ENCODE measurements around the gene PPP2R1B.

The PPP2R1B gene

DNA sequence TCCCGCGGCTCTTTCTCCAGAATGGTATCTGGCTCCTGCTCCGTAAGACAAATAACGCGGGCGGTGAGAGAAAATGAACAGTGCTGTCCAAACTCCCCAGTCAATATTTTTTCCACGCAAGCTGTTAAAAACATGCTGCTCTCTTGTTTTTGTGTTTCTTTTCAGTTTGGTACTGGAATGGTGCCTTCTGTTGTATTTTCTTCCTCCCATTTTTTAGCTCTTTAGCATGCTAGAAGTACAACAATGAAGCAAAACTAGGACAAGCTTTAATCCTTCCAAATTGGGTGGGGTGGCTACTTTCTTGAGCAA is 599 bp upstream of the PPP2R1B start:
- no peak overlapping the region for H3K23ac ChIP-seq (ENCODE audit: low read length in 2 of 2)
- H3K27ac ChIP-seq (ENCODE audit: low read length, poor library complexity, severe bottlenecking), result peak overlapping the region; percentile 79
- H3K4me1 ChIP-seq (ENCODE audit: control insufficient read depth, insufficient read depth, low read depth, low read length), result no peaks in the 10 kb centered on the region
- H3K27me3 ChIP-seq (ENCODE audit: control insufficient read depth in 1 of 2, insufficient read depth in 1 of 2, low read length in 2 of 2), result no peaks in the 10 kb centered on the region
- peak overlapping the region; percentile 33 for H2BK15ac ChIP-seq (ENCODE audit: low read depth, poor library complexity, severe bottlenecking)
- no peak overlapping the region for H4K8ac ChIP-seq (ENCODE audit: low read length)
- H2AK5ac ChIP-seq (ENCODE audit: low read length, severe bottlenecking), result no peak overlapping the region
- H3K4me2 ChIP-seq (ENCODE audit: low read length, poor library complexity, severe bottlenecking), result peak overlapping the region; percentile 84
- H3K18ac ChIP-seq (ENCODE audit: low read depth in 1 of 2, low read length in 2 of 2), result no peak overlapping the region
- no peak overlapping the region for H2BK12ac ChIP-seq (ENCODE audit: low read length in 2 of 2)
- peak overlapping the region; percentile 53 to 95 for H3K4me3 ChIP-seq (ENCODE audit: insufficient read depth in 1 of 2, low read depth in 1 of 2, low read length in 2 of 2)
- no peak for DNase-seq
- H3K9me3 ChIP-seq (ENCODE audit: control insufficient read depth, low read length), result no peaks in the 10 kb centered on the region
- no peak overlapping the region for H2BK120ac ChIP-seq (ENCODE audit: low read depth, low read length)
- H2AFZ ChIP-seq (ENCODE audit: low read depth, low read length), result no peak overlapping the region
- H3K9ac ChIP-seq (ENCODE audit: low read length), result peak overlapping the region; percentile 92
- H2BK5ac ChIP-seq (ENCODE audit: low read depth, low read length, poor library complexity, severe bottlenecking), result no peak overlapping the region
- H3K79me1 ChIP-seq (replicated peaks; ENCODE audit: low read length, poor library complexity, severe bottlenecking), result peaks cover 10% of the 10 kb centered on the region
- WGBS, result 2% methylated on average over 6 of the region's 7 CpGs
- no peak overlapping the region for H3K14ac ChIP-seq (ENCODE audit: low read length in 2 of 2)
- H3K4ac ChIP-seq (ENCODE audit: low read depth in 1 of 2, low read length in 2 of 2), result no peak overlapping the region
- no peak overlapping the region for H4K91ac ChIP-seq (ENCODE audit: low read length)
- peaks cover 8 to 27% of the 10 kb centered on the region in 2 experiments for H3K36me3 ChIP-seq (ENCODE audit: control insufficient read depth in 1 of 2, insufficient read depth in 2 of 2, low read depth in 1 of 2, low read length in 2 of 2)

DNA sequence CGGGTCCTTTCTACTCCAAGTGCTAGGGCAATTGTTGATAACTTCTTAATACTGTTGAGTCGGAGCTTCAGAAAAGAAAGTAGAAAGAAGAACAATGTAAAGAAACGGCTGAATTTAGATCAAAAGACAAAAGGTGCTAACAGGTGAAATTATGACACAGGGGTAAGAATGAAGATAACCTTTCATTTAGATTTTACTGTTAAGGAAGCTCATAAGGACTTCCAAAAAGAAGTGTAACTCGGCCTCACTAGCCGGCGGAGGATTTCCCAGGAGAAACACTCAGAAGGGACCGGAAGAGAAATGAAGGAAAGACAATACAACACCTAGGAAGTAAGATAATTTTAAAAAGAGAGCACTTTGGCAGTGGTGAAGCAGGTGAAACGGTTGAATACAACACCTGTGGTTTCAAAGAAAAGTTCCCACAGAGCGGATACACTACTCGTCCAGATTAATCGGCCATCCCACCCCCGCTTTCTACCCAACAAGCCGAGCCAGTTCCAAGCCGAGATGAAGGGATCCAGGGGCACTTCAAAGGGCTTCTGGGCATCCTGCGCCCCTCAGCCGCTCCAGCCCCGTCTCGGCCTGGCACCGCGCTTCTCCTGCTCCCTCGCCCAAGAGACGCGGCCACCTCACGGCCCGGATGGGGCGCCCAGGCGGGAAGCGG is 737 bp downstream of the PPP2R1B start:
- H3K36me3 ChIP-seq (ENCODE audit: control insufficient read depth in 1 of 2, insufficient read depth in 2 of 2, low read depth in 1 of 2, low read length in 2 of 2), result peaks cover 15 to 40% of the 10 kb centered on the region in 2 experiments
- WGBS, result 3% methylated on average over 28 of the region's 28 CpGs
- H2AFZ ChIP-seq (ENCODE audit: low read depth, low read length), result peak overlapping the region; percentile 7
- H2BK5ac ChIP-seq (ENCODE audit: low read depth, low read length, poor library complexity, severe bottlenecking), result peak overlapping the region; percentile 22
- no peak overlapping the region for H3K27ac ChIP-seq (ENCODE audit: low read length, poor library complexity, severe bottlenecking)
- H3K79me1 ChIP-seq (replicated peaks; ENCODE audit: low read length, poor library complexity, severe bottlenecking), result peaks cover 17% of the 10 kb centered on the region
- peak overlapping the region; percentile 99 for H2BK15ac ChIP-seq (ENCODE audit: low read depth, poor library complexity, severe bottlenecking)
- peak overlapping the region; percentile 79 to 92 for H3K18ac ChIP-seq (ENCODE audit: low read depth in 1 of 2, low read length in 2 of 2)
- peak overlapping the region in 1 of 2 experiments; percentile 76 for H3K14ac ChIP-seq (ENCODE audit: low read length in 2 of 2)
- H2AK5ac ChIP-seq (ENCODE audit: low read length, severe bottlenecking), result no peak overlapping the region
- no peaks in the 10 kb centered on the region for H3K4me1 ChIP-seq (ENCODE audit: control insufficient read depth, insufficient read depth, low read depth, low read length)
- peak overlapping the region; percentile 92 for H3K9ac ChIP-seq (ENCODE audit: low read length)
- H3K4me3 ChIP-seq (ENCODE audit: insufficient read depth in 1 of 2, low read depth in 1 of 2, low read length in 2 of 2), result peak overlapping the region; percentile 74 to 95
- H2BK12ac ChIP-seq (ENCODE audit: low read length in 2 of 2), result no peak overlapping the region
- no peaks in the 10 kb centered on the region for H3K9me3 ChIP-seq (ENCODE audit: control insufficient read depth, low read length)
- H4K91ac ChIP-seq (ENCODE audit: low read length), result peak overlapping the region; percentile 3
- no peak overlapping the region for H2BK120ac ChIP-seq (ENCODE audit: low read depth, low read length)
- H3K27me3 ChIP-seq (ENCODE audit: control insufficient read depth in 1 of 2, insufficient read depth in 1 of 2, low read length in 2 of 2), result no peaks in the 10 kb centered on the region
- peak; percentile 22 for DNase-seq
- H3K4ac ChIP-seq (ENCODE audit: low read depth in 1 of 2, low read length in 2 of 2), result peak overlapping the region; percentile 5 to 80
- peak overlapping the region; percentile 69 for H3K4me2 ChIP-seq (ENCODE audit: low read length, poor library complexity, severe bottlenecking)
- H3K23ac ChIP-seq (ENCODE audit: low read length in 2 of 2), result peak overlapping the region in 1 of 2 experiments; percentile 68
- H4K8ac ChIP-seq (ENCODE audit: low read length), result no peak overlapping the region

DNA sequence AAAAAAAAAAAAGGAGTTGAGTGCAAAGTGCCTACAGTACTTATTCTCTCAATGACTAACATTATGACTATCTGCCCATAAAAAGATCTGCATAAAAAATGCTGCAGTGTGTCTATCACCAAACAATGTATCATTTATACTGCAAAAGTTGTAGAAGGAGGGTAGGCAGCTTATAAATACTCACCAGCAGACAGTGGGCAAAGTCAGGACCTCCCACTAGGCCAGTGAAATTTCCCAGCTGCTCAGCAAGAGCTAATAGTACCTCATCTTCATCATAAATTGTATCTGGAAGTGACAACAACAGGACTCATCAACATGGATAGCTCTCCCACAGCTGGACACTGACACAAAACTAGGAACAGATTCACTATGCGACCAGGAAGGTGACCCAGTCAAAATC is 1.6 kb downstream of the PPP2R1B start:
- Histone ChIP-seq H3K79me1 (replicated peaks; ENCODE audit: low read length, poor library complexity, severe bottlenecking) (peaks cover 21% of the 10 kb centered on the region), H3K18ac (ENCODE audit: low read depth in 1 of 2, low read length in 2 of 2) (no peak overlapping the region), H2AFZ (ENCODE audit: low read depth, low read length) (no peak overlapping the region), H2AK5ac (ENCODE audit: low read length, severe bottlenecking) (no peak overlapping the region), H3K14ac (ENCODE audit: low read length in 2 of 2) (no peak overlapping the region), H2BK120ac (ENCODE audit: low read depth, low read length) (no peak overlapping the region), H3K9ac (ENCODE audit: low read length) (peak overlapping the region; percentile 92), H3K27ac (ENCODE audit: low read length, poor library complexity, severe bottlenecking) (no peak overlapping the region), H3K27me3 (ENCODE audit: control insufficient read depth in 1 of 2, insufficient read depth in 1 of 2, low read length in 2 of 2) (no peaks in the 10 kb centered on the region), H3K23ac (ENCODE audit: low read length in 2 of 2) (no peak overlapping the region), H3K4me3 (ENCODE audit: insufficient read depth in 1 of 2, low read depth in 1 of 2, low read length in 2 of 2) (peak overlapping the region in 1 of 2 experiments; percentile 95), H2BK12ac (ENCODE audit: low read length in 2 of 2) (no peak overlapping the region), H4K91ac (ENCODE audit: low read length) (no peak overlapping the region), H2BK5ac (ENCODE audit: low read depth, low read length, poor library complexity, severe bottlenecking) (no peak overlapping the region), H3K9me3 (ENCODE audit: control insufficient read depth, low read length) (no peaks in the 10 kb centered on the region), H2BK15ac (ENCODE audit: low read depth, poor library complexity, severe bottlenecking) (no peak overlapping the region), H3K4me1 (ENCODE audit: control insufficient read depth, insufficient read depth, low read depth, low read length) (no peaks in the 10 kb centered on the region), H3K4me2 (ENCODE audit: low read length, poor library complexity, severe bottlenecking) (peak overlapping the region; percentile 47), H3K36me3 (ENCODE audit: control insufficient read depth in 1 of 2, insufficient read depth in 2 of 2, low read depth in 1 of 2, low read length in 2 of 2) (peaks cover 21 to 49% of the 10 kb centered on the region in 2 experiments), H3K4ac (ENCODE audit: low read depth in 1 of 2, low read length in 2 of 2) (no peak overlapping the region), H4K8ac (ENCODE audit: low read length) (no peak overlapping the region)
- WGBS, result 53% methylated on average over 1 of the region's 1 CpG
- peak; percentile 37 for DNase-seq

- no peaks in the 10 kb centered on the region for H3K4me1 ChIP-seq (ENCODE audit: control insufficient read depth, insufficient read depth, low read depth, low read length)
- H3K9ac ChIP-seq (ENCODE audit: low read length), result no peak overlapping the region
- no peak overlapping the region for H2BK15ac ChIP-seq (ENCODE audit: low read depth, poor library complexity, severe bottlenecking)
- H4K8ac ChIP-seq (ENCODE audit: low read length), result no peak overlapping the region
- no peak overlapping the region for H2AK5ac ChIP-seq (ENCODE audit: low read length, severe bottlenecking)
- H2BK12ac ChIP-seq (ENCODE audit: low read length in 2 of 2), result no peak overlapping the region
- WGBS, result 93% methylated on average over 3 of the region's 3 CpGs
- H3K36me3 ChIP-seq (ENCODE audit: control insufficient read depth in 1 of 2, insufficient read depth in 2 of 2, low read depth in 1 of 2, low read length in 2 of 2), result peaks cover 23 to 63% of the 10 kb centered on the region in 2 experiments
- H3K79me1 ChIP-seq (replicated peaks; ENCODE audit: low read length, poor library complexity, severe bottlenecking), result peaks cover 23% of the 10 kb centered on the region
- no peak overlapping the region for H2BK120ac ChIP-seq (ENCODE audit: low read depth, low read length)
- no peak overlapping the region for H2AFZ ChIP-seq (ENCODE audit: low read depth, low read length)
- H3K9me3 ChIP-seq (ENCODE audit: control insufficient read depth, low read length), result no peaks in the 10 kb centered on the region
- no peak overlapping the region for H3K18ac ChIP-seq (ENCODE audit: low read depth in 1 of 2, low read length in 2 of 2)
- no peak overlapping the region for H3K27ac ChIP-seq (ENCODE audit: low read length, poor library complexity, severe bottlenecking)
- H3K4ac ChIP-seq (ENCODE audit: low read depth in 1 of 2, low read length in 2 of 2), result no peak overlapping the region
- H4K91ac ChIP-seq (ENCODE audit: low read length), result no peak overlapping the region
- no peak overlapping the region for H3K4me2 ChIP-seq (ENCODE audit: low read length, poor library complexity, severe bottlenecking)
- no peak overlapping the region for H3K4me3 ChIP-seq (ENCODE audit: insufficient read depth in 1 of 2, low read depth in 1 of 2, low read length in 2 of 2)
- no peaks in the 10 kb centered on the region for H3K27me3 ChIP-seq (ENCODE audit: control insufficient read depth in 1 of 2, insufficient read depth in 1 of 2, low read length in 2 of 2)
- DNase-seq, result no peak
- no peak overlapping the region for H2BK5ac ChIP-seq (ENCODE audit: low read depth, low read length, poor library complexity, severe bottlenecking)
- no peak overlapping the region for H3K23ac ChIP-seq (ENCODE audit: low read length in 2 of 2)
- no peak overlapping the region for H3K14ac ChIP-seq (ENCODE audit: low read length in 2 of 2)
These were observed 3.1 kb downstream of the PPP2R1B start for GRCh38 chr11:111762981-111763643.

Measured in mesenchymal stem cell (in vitro differentiated cells and primary cell).